Choroid plexus epithelial cell (primary cell): ENCODE results near the gene TRAP1.
A peak's percentile ranks its signal among the peaks of the same experiment; 100 is the strongest.

Source experiments
- DNase-seq: peaks from one replicate; pipeline ENCODE4 v3.0.0-alpha.2; 2010; ENCODE audit warnings: low read depth
- H3K4me3 ChIP-seq: 2 replicates; pipeline ENCODE4 v1.5.1; 2011; ENCODE audit warnings: low read depth, mild to moderate bottlenecking, control low read depth, low read length, moderate library complexity
- CTCF ChIP-seq: conservative IDR thresholded peaks from 2 replicates; pipeline ENCODE4 v1.5.1; 2011; ENCODE audit warnings: low read depth, mild to moderate bottlenecking, control low read depth, inconsistent platforms, low read length, moderate library complexity

The TRAP1 gene

GRCh38 chr16:3698941-3699340 lies 18.4 kb downstream of the TRAP1 start:
- no peak overlapping the region for H3K4me3 ChIP-seq
- no peak for DNase-seq
- no peak for TF ChIP-seq CTCF

DNA sequence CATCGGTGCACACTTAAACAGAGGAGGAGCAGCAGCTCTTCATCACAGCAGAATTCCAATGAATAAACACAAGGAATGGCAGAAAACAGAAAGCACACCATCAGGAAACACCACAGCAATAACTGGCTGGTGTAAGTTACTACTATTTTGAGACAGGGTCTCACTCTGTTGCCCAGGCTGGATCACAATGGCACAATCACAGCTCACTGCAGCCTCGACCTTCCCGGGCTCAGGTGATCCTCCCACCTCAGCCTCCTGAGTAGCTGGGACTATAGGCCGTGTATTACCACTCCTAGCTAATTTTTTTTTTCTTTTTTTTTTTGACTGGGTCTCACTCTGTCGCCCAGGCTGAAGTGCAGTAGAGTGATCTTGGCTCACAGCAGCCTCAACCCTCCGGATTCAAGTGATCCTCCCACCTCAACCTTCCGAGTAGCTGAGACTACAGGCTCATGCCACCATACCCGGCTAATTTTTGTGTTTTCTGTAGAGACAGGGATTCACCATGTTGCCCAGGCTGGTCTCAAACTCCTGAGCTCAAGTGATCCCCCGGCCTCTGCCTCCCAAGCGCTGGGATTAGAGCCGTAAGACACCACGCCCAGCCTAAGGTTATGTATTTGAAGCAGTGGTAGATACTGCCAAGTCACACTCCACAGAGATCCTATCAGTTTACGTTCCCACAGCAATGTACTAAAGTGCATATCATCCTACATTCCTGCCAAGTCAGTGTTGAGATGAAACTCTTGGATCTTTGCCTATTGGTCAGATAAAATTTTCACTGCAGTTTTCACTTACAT lies 20.7 kb downstream of the TRAP1 start:
- no peak for TF ChIP-seq CTCF
- peak; percentile 96 for DNase-seq

DNA sequence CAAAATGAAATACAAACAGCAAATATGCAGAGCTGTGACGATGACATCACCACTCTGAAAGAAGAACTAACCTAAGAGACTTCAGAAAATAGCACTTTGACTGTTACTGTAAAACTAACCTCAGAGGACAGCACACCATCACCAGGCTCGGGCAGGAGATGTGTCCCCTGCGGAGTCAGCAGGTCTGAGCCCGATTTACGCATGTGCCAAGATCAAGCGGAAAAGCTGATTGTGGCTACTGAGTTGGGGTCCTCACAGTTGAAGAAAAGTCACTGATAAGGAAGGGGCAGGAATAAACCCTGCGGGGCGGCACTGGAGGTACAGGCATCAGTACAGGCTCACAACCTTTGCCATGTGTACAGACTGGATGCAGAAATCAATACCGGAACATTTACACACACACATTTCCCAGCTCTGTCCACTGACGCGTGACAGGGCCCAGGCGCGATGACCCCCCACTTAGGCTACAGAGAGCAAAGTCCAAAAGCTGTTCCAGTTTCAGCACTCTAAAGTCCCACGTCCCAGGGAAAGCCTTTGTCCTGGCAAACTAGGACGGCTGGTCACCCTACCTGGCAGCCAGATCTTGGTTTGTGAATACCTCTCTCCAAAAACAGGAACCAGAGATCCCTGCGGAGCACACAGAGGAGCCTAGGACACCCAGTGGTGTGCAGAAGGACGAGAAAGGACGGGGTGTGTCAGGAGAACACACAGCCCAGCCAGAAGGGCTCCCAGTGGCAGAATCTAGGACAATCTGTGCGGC lies 21.5 kb downstream of the TRAP1 start:
- TF ChIP-seq CTCF, result no peak
- no peak for DNase-seq
- H3K4me3 ChIP-seq, result no peak overlapping the region

More for the DNA sequence above, 20.7 kb downstream of the TRAP1 start:
- H3K4me3 ChIP-seq, result no peak overlapping the region

DNA sequence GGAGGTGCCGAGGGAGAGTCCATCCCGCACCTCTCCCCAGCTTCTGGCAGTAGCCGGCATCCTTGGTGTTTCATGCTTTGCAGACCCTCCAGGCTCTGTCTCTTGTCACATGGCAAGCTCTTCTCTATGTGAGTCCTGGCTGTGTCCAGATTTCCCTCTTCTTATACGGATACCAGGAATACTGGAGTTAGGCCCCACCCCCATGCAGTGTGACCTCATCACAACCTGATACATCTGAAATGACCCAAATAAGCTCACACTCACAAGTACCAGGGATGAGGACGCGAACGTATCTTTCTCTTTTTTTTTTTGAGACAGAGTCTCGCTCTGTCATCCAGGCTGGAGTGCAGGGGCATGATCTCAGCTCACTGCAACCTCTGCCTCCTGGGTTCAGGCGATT lies 23.3 kb downstream of the TRAP1 start:
- no peak overlapping the region for H3K4me3 ChIP-seq
- no peak for DNase-seq
- TF ChIP-seq CTCF, result no peak

DNA sequence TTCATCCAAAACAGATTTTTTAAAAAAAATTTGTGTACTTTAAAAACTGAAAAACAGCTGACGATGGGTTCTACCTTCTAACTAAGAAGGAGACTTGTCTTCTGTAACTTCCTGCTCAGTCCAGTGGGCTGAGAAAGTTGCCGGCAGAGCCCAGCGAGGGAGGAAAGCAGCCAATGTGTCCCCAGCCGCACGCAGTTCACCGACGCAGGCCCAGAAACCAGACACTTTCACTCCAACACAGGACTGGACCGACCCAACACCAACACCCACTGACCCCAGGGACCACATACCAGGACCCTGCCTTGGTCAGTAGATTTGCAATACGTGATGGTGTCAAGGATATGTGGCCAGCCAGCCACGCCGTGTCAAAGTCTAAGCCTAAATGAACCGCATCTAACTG lies 25.6 kb downstream of the TRAP1 start:
- no peak for TF ChIP-seq CTCF
- DNase-seq, result no peak
- no peak overlapping the region for H3K4me3 ChIP-seq

GRCh38 chr16:3690980-3691720 lies 26.2 kb downstream of the TRAP1 start:
- DNase-seq, result peak; percentile 17
- H3K4me3 ChIP-seq, result peak overlapping the region; percentile 58
- no peak for TF ChIP-seq CTCF
